HG03565 (cell line): ENCODE measurements around the gene ASB14.

Source experiments
- ATAC-seq: cut with Tn5 transposase; IDR thresholded peaks from one replicate; pipeline ENCODE4 v1.9.1; 2021; ENCODE audit warnings: mild to moderate bottlenecking, moderate library complexity; ENCODE audit not compliant: unreplicated experiment

The ASB14 gene

GRCh38 chr3:57261929-57262328, 30.6 kb downstream of the ASB14 start:
- ATAC-seq: no peak

- no peak for ATAC-seq
Measured at GRCh38 chr3:57261119-57261518, 31.4 kb downstream of the ASB14 start.

- no peak for ATAC-seq
Measured at GRCh38 chr3:57257678-57258077, 34.8 kb downstream of the ASB14 start.

- no peak for ATAC-seq
Measured at GRCh38 chr3:57256844-57257243, 35.6 kb downstream of the ASB14 start.

- no peak for ATAC-seq
Measured at GRCh38 chr3:57252404-57252803, 40.1 kb downstream of the ASB14 start.

GRCh38 chr3:57244946-57245345, 47.5 kb downstream of the ASB14 start:
- ATAC-seq: no peak

GRCh38 chr3:57234613-57235575, 57.6 kb downstream of the ASB14 start:
- no peak for ATAC-seq

GRCh38 chr3:57233799-57234198, 58.7 kb downstream of the ASB14 start:
- ATAC-seq: no peak

- no peak for ATAC-seq
Measured at GRCh38 chr3:57230006-57230405, 62.5 kb downstream of the ASB14 start.

- ATAC-seq: peak; percentile 19
Measured at GRCh38 chr3:57227930-57228751, 64.3 kb downstream of the ASB14 start.

GRCh38 chr3:57227204-57227929, 65.1 kb downstream of the ASB14 start, which contains the start of gene APPL1:
TSS of gene APPL1 (plus strand) at chr3:57227729. CDS start at chr3:57227884, 155 bp downstream.
- peak; percentile 84 for ATAC-seq

GRCh38 chr3:57226176-57226575, 66.3 kb downstream of the ASB14 start:
- ATAC-seq: no peak

GRCh38 chr3:57224856-57225255, 67.6 kb downstream of the ASB14 start:
- ATAC-seq: no peak

- no peak for ATAC-seq
Measured at GRCh38 chr3:57221883-57222282, 70.6 kb downstream of the ASB14 start.
